GM19372 (cell line): ENCODE results near the gene ITGBL1.

Experiments
- ATAC-seq: cut with Tn5 transposase; IDR thresholded peaks from one replicate; pipeline ENCODE4 v1.9.1; 2021; ENCODE audit warnings: mild to moderate bottlenecking, low read depth, moderate library complexity; ENCODE audit not compliant: unreplicated experiment

The ITGBL1 gene

DNA sequence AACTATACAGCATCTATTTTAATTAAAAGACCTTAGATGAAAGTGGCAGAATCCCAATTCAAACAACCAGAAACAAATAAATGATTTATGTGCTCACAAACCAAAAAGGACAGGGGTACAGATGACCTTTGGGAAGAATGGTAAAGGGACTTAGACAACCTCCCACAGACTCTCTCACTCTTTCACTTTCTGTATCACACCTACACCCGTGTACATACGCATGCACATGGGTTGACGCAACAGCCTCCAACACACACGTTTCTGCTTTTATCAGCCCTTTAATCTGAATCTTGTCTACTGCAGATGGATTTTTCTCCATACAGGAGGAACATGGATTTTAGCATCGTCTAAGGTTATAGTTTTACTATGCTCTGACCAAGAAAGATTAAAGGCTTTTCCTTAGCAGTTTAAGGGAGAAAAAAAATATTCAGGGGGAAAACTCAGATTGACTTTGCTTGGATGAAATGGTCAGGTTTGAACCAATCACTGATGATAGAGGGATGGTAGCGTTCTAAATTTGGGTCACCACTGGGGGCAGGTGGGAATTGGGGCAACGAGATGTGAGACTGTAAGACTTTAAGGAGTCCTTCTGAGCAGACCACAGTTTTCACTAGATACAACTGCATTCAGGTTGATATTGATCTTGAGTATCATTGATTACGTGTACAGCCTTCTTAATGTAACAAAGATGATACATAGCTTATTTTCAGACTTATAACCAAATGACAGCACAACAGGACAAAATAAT is 166.1 kb downstream of the ITGBL1 start:
- ATAC-seq, result no peak

DNA sequence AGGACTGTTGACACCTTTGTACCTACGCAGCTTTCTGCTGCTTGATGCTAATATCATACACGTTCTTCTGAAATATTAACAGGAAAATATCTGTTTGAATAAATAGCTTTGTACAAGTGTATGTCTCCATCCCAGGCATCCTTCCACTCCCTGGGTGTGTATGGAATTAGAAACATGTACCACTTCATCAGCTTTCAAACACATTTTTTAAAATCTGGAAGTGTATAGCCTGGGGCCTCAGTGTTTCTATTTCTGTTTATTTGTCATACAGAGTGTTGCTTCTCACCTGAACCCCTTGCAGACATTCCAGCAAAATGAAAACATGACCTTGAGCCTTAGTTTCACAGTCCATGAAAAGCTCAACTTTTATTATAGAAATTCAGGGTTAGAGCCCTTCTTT is 168.6 kb downstream of the ITGBL1 start:
- no peak for ATAC-seq

DNA sequence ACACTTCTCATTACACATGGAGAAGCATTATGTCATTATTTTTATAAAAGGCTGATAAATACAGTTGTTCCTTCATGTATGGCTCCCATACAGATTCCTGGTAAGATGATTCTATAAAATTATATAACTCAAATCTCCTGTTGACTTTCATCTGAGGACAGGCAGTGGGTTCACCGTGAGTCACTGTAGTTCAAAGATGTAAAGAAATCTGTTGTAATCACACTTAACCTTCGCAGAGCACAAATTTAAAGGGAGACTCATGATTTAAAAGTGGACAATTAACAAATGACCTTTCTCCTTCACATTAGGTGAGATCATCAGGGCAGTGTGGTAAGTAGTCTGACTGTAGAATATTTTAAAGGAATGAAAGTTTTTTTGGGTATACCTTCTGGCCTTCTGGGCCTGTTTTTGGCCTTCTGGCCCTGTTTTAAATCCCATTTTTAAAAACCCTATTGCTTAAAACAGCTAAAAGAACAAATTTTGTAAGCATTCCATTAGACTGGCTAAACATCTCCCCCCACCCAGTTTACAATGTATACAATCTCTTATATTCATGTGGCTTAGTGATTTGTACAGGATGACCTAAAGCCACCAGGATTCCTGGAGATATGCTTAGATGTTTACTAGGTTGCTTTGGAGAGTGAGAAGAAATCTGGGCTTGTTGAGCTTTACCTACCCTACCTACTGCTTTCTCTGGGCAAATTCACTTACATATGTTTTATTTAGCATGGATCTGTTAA is 171.2 kb downstream of the ITGBL1 start:
- ATAC-seq, result no peak

DNA sequence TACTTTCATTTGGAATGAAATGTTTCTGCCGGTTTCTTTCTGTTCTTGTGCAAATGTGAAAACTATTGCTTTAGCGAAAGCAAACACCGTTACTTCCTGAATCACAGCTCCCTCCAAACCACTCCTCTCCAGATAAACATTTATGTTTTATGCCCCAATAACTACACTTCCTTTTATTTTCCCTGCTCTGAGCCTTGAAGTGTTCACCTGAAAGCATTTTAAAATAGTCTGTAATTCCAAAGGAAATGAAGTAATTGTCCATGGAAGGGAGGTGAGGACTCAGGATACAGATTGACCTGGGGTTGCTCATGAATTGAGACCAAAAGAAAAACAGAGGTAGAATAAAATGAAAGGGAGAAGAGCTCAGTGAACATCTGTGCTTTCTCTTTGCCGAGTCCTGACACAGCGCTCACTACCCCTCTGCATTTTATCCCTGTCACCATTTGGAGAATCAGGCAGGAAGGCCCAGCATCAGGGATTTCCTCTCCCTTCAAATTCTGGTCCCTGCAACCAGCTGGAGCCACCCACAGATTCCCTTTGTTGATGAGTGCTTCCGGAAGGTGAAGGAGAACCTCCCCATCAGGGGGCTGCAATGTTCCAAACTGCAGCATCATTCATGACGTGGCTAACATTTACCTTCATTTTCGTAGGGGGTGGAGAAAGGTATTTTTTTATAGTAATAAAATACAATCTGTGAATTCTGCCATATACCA is 171.9 kb downstream of the ITGBL1 start:
- ATAC-seq, result no peak

DNA sequence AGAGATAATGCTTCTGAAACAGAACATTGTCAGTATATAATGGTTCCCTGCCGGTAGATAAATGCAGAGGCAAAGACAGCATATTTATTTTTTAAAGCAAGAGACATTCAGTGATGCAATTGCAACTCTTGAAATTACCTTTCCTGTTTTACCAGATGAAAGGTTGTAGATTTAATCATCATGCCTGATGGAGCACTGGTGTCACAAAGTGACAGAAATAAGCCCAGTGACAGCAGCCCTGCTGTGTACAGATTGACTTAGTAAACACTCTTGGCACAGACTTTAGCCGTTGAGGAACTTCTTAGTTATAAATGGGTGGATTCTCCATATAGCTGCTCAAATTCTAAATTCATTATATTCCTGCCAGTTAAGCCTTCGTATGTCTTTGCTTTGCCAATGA is 172.5 kb downstream of the ITGBL1 start:
- no peak for ATAC-seq

DNA sequence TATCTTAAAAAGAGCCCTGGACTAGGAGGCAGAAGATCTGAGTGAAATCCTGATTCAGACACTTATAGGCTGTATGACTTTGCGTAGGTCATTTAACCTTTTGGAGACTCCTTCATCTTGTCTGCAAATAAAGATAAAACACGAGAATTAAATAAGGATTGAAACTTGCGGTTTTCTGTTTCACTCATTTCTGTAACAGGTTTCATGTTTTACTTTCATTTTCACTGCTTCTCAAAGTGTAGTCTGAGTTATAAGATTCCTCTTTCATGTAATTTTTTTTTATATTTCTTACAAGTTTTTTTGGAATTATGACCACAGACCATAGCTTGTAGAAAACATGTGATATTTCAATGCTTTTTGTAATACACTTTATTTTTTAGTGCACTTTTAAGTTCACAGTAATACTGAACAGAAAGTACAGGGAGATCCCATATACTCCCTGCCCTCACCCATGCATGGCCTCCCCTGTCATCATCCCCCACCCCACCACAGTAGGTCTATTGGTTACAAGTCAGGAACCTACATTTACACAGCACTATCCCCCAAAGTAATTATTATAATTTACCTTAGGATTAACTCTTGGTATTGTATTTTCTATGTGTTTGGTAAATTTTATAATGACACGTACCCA is 174.6 kb downstream of the ITGBL1 start:
- ATAC-seq, result peak; percentile 80

DNA sequence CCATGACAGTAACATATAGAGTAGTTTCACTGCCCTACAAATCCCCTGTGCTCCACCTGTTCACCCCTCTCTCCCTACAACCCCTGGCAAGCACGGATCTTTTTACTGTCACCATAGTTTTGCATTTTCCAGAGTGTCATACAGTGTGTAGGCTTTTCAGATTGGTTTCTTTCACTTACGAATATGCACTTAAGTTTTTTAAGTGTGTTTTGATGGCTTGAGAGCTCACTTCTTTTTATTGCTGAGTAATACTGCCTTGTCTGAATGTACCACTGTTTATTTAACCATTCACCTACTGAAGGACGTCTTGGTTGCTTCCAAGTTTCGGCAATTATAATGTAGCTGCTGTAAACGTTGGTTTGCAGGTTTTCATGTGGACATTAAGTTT is 175.1 kb downstream of the ITGBL1 start:
- ATAC-seq, result peak; percentile 35

DNA sequence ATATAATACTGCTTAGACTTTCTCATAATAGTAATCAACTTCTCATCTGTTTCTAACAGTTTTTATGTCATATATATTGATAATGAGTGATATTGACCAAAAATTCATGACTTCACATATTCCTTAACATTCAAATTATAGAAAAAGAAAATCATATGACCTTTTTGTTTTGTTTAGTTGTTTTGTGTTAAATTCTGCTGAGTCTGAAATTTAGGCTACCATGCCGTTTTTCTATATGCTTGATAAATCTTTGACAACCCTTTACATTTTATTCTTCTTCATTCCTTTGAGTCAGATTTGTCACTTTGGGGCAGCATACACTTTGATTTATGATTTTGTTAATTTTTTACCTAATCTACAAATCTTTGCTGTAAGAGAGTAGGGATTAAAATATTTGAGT is 176.4 kb downstream of the ITGBL1 start:
- ATAC-seq, result no peak

DNA sequence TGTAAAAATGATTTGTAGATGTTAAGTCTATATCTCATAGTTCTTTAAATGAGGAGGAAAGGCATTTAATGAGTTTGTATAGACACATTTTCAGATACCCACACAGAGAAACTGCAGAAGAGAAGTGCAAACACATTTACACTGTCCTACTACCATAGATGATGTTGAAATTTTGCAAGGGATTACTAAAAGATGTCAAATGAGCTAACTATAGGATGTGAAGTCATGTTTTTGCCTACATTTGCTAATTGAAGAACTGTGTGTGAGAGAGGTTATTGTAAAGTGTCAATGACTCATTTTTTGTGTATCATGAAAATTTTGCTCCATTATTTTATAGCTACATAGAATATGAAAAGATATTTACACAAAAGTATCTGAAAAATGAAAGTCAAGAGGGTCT is 178.9 kb downstream of the ITGBL1 start:
- no peak for ATAC-seq

DNA sequence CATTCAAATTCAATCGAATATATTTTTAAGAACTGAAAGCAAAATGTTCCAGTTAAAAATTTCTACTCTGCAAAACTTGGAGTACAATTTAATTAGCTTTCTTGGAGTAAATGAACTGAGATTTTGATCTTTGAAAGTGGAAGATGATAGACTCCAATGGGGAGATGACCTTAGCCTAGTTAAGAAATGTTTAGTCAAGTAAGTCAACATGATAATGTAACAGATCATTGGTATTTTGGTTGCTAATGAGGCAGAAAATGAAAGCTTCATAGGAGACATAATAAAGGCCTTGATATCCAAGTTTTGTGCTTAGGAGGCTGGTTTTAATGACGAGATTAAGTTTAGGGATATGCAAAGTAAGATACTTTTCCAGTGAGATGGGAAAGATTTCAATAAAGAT is 181.7 kb downstream of the ITGBL1 start:
- ATAC-seq, result no peak

DNA sequence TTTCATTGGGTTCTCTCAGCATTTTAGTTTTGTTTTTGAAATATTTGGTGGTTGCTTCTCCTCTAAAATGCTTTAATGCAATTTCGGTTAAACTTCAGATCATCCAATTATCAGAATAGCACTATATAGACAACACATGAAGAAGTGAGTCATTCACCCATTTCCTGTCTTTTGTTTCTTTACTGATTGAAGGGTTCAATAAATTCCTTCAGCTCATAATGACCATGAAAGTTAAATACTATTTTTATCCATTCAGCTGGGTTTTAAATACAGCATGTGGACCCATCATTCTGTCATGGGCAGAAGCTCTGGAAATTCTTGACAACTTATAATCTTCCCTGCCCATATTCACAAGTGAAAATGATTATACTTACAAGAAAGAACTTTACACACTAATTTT is 187.2 kb downstream of the ITGBL1 start:
- ATAC-seq, result no peak

DNA sequence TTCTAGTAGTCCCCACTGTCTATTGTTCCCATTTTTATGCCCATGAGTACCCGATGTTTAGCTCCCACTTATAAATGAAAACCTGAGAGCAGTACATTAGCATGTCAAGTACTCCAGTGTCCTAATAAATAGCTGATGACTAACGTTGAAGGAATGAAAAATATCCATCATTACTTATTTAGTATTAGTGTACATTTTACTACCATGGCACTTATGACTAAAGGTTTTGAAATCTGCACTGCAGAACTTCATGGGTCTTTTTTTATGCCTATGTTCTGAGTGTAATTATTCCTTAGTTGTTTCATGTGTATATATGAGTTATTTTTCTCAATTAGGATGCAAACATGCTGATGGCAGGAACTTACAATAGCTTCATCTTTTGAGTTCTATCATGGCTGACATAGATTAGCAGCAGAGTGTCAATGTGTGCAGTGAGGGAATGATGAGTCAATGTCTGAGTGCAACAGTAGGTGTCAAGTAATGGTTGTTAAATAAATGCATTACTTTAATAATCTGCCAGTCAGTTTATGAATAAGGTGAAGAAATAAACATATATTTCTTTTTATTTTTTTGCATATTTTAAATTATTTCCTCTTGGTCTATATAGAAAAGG is 188.4 kb downstream of the ITGBL1 start:
- ATAC-seq, result no peak

DNA sequence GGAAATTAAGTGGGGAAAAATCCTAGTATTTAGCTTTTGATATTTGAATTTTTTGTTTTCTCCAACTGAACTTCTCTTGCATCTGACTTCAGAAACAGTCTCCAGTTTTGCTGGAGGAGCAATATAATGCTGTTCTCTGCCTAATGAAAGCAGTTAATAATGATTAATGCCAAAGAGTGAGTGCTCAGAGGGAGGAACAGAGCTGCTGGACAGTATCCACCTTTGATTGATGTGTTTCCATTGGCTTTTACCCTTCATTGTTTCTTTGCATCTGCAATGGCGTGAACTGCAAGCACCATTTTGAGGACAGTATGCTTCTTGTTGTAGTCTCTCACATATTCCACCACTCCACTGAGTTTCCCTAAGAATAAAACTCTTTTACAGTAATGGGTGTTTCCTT is 193.4 kb downstream of the ITGBL1 start:
- ATAC-seq, result no peak

DNA sequence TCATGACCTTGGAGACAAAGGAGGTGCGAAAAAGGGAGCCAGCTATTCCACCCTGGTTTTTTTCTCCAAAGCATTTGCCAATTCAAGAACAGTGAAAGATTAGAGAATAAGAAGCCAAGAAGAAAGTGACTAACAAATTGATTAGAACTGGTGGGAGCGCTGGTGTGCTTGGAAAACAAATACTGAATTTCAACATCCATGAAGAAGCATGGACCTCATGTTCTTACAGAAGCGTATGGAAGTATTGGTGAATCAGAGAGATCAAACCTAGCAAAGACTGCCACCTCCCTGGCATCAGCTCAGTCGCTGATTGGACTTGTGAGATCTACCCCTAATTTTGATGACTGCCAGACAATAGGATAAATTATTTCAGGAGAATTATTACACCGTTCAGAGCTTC is 195.3 kb downstream of the ITGBL1 start:
- no peak for ATAC-seq

DNA sequence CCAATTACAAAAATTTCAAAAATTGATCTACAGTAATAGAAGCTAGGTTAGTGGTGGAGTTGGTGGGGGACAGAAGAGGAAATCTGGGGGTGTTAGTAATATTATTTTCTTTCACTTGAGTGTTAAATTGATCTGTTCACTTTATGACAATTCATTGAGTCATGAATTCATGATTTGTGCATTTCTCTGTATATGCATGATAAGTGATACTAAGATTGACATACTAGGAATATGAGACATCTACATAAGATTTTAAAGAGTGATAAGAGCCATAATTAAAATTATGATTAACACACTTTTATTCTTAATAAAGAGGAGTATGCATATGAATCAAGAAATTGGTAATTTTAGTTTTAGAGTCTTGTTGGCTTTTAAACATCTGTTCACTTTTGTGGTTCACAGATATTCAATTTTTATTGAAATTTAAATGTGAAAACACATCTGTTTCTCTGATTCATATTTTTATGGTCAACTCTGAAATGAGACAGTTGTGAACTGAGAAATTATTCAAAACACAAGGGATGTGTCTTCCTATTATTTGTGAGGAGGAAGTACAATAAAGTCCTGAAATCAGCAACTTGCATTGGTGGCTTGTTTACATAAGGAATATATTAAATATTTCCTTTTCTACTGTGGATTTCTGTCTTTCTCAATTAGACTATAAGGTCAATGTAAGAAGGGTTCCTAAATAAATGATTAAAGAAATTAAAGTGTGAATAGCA is 196.5 kb downstream of the ITGBL1 start:
- ATAC-seq, result no peak

DNA sequence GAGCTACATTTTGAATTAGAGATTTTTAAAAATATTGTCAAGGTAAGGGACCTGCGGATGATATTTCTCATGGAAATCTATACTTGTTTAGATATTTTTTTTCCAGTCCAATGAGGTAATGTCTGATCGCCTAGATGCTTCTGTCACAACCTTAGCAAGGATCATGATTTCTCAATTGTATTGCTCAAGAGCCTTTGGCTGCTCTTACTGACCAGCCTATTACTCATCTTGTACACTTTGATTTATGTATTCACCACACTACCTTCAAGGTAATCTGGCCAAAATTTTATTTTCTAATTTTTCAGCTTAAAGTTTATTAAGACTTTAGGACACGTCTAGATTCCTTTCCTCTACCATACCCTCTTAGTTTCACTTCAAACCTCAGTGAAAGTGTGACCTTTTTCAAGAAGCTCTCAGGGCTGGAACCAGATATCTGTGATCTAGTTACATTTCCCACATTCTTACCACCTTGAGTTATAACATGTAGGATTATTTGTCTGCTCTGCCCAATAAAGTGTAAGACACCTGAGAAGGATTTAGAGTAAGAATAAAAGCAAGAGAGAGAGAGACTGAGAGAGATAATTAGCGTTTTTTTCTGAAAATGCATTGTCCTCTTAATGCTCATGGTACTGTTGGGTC is 197.1 kb downstream of the ITGBL1 start:
- ATAC-seq, result no peak

DNA sequence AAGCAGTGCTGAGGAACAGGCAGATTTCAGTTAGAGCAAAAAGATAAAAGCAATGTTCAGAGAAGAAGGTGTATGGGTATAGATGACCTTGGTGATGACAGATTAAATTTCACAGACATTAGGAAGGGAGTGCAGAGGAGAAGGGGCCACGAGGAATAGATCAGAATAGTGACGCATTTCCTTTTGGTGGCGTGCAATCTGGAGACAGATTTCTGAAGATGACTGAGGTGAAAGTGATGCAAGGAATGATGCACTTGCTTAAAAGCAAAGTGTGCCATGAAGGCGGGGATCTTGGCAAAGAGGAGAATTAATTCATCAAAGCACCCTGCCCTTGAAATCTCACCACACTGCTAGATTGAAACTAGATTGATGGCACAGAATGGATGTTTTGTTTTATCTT is 202.4 kb downstream of the ITGBL1 start:
- no peak for ATAC-seq

DNA sequence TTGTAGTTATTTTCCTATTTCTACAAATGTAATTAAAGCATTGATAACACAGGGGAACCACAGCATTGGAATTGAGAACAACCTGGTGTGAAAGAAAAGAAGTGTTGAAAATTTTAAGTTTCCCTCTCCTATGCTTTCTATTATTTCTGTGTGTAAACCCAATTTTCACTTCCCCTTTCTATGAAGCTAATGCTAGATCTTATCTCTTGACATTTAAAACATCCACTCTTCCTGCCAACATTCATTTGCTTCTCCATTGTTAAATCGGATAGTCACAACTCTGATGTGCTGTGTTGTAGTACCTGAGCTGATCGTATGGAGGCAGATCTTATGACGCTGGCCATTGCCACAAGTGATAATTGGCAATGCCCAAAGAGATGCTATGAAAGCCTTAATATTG is 203.0 kb downstream of the ITGBL1 start:
- peak; percentile 76 for ATAC-seq

DNA sequence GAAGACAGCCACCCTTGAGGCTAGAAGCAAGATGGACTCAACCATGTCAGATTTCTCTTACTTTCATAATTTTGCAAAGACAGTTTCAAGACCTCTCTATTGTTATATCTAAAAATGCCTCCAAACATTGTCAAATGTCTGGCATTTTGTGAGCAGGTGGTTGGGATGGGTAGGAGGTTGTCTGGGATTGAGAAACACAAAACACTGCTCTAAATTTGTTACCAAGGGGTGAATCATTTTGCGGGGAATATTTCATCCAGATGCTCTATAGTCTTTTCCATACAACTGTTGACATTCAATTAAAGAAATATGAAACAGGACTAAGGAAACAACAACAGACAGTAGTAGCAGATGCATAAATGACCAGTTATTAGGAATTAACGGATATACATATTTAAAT is 208.2 kb downstream of the ITGBL1 start:
- no peak for ATAC-seq

DNA sequence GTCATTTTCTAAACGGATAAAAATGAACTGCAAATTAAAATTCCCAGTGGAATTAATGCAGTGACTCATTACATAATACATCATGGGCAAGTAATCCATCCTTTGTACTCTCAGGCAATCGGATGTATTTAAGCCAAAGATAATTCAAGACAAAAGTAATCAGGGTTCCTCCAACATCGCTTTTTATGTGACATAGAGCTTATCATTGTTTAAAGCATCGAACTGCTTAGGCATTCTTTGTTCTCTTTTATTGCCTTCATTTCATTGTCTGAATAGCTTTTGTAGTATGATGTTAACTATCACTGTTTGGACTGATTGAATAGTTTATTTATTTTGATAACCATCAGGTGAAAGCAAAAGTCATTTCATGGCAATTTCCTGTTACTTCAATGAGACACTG is 209.4 kb downstream of the ITGBL1 start:
- no peak for ATAC-seq
